H1 (cell line): ENCODE results near the gene ATXN2L. TPM values are rescaled to one million over a fixed set of nuclear protein-coding genes. Genes with fewer than 3 reads are reported as not detected.
A peak's percentile ranks its signal among the peaks of the same experiment; 100 is the strongest.

Source experiments
- CTCF ChIA-PET: fragments of 300-600 bp; sonication (Branson Sonifier 250); formaldehyde crosslinking; loops from one replicate; lab custom pipeline; 2021; ENCODE audit not compliant: partially characterized antibody; lab: Charles Lee
- POLR2A ChIA-PET: fragments of 300-600 bp; sonication (Branson Sonifier 250); formaldehyde crosslinking; loops from one replicate; lab custom pipeline; 2021; ENCODE audit warnings: inconsistent platforms; ENCODE audit not compliant: partially characterized antibody; lab: Charles Lee
- DNase-seq, 2 experiments: peaks; one replicate each; pipeline versions ENCODE4 v3.0.0 to v3.0.0-alpha.2; 2010 to 2022; ENCODE audit warnings: low spot score in 2 of 2, low read depth in 1 of 2, mixed read lengths in 1 of 2
- FAIRE-seq: peaks from 2 replicates; lab custom pipeline; 2011; peaks lifted over from hg19 to GRCh38; lab: Jason Lieb, UNC
- H2AFZ ChIP-seq: 2 replicates; pipeline ENCODE4 v1.8.1; 2012; ENCODE audit warnings: low read length, inconsistent platforms
- H2AK5ac ChIP-seq: 2 replicates; pipeline ENCODE4 v1.6.1; 2013; ENCODE audit warnings: low read depth, low read length
- H2BK120ac ChIP-seq: replicated peaks from 2 replicates; pipeline ENCODE3; 2013; ENCODE audit warnings: low read depth, low read length, inconsistent platforms
- H2BK12ac ChIP-seq: 2 replicates; pipeline ENCODE4 v1.6.1; 2013; ENCODE audit warnings: low read depth, low read length
- H2BK15ac ChIP-seq: 2 replicates; pipeline ENCODE4 v1.6.1; 2013; ENCODE audit warnings: low read length
- H2BK20ac ChIP-seq: 2 replicates; pipeline ENCODE4 v1.6.1; 2013; ENCODE audit warnings: low read length
- H2BK5ac ChIP-seq: 2 replicates; pipeline ENCODE4 v1.6.1; 2013; ENCODE audit warnings: low read depth, low read length
- H3K14ac ChIP-seq: 2 replicates; pipeline ENCODE4 v1.6.1; 2013; ENCODE audit warnings: inconsistent platforms; ENCODE audit not compliant: insufficient read length
- H3K18ac ChIP-seq: 2 replicates; pipeline ENCODE4 v1.6.1; 2013; ENCODE audit warnings: low read length; ENCODE audit errors: extremely low read depth
- H3K23ac ChIP-seq: 2 replicates; pipeline ENCODE4 v1.6.1; 2013; ENCODE audit warnings: inconsistent platforms; ENCODE audit not compliant: insufficient read length
- H3K23me2 ChIP-seq: 2 replicates; pipeline ENCODE4 v1.6.1; 2013; ENCODE audit warnings: low read depth, low read length
- H3K27ac ChIP-seq: 2 replicates; pipeline ENCODE4 v1.6.1; 2011; ENCODE audit warnings: low read depth, low read length, inconsistent platforms
- H3K27me3 ChIP-seq, 4 experiments: replicated peaks in 1 of 4; 1 replicate in 1 of 4; 2 replicates in 3 of 4; pipeline versions ENCODE4 v1.6.1 to v1.8.1; 2011 to 2013; ENCODE audit warnings: low read length in 3 of 4, mild to moderate bottlenecking in 3 of 4, inconsistent platforms in 2 of 4, mixed read lengths in 2 of 4, moderate library complexity in 1 of 4; ENCODE audit not compliant: control insufficient read depth in 3 of 4, insufficient read depth in 3 of 4; ENCODE audit errors: extremely low read depth in 1 of 4
- H3K36me3 ChIP-seq, 4 experiments: 2 replicates each; pipeline versions ENCODE4 v1.6.1 to v1.8.1; 2011 to 2013; ENCODE audit warnings: mild to moderate bottlenecking in 4 of 4, low read length in 3 of 4, moderate library complexity in 2 of 4, control low read depth in 1 of 4, inconsistent platforms in 1 of 4; ENCODE audit not compliant: insufficient read depth in 4 of 4, control insufficient read depth in 2 of 4
- H3K4ac ChIP-seq: replicated peaks from 2 replicates; pipeline ENCODE3; 2013; ENCODE audit warnings: low read length, low read depth, mixed read lengths, inconsistent platforms; ENCODE audit not compliant: insufficient read length
- H3K4me1 ChIP-seq, 4 experiments: replicated peaks in 1 of 4; 1 replicate in 1 of 4; 2 replicates in 3 of 4; pipeline versions ENCODE4 v1.6.1 to v1.8.1; 2011 to 2013; ENCODE audit warnings: low read length in 3 of 4, inconsistent platforms in 2 of 4, mixed read lengths in 1 of 4; ENCODE audit not compliant: insufficient read depth in 4 of 4, control insufficient read depth in 3 of 4
- H3K4me2 ChIP-seq, 2 experiments: 2 replicates each; pipeline versions ENCODE4 v1.6.1 to v1.8.1; 2011 to 2013; ENCODE audit warnings: low read depth in 2 of 2, low read length in 2 of 2, control low read depth in 1 of 2, inconsistent platforms in 1 of 2, mild to moderate bottlenecking in 1 of 2; ENCODE audit not compliant: insufficient read depth in 1 of 2
- H3K4me3 ChIP-seq, 4 experiments: fragments of 200-600, 300-600 bp in 1 of 4; sonication (generic), shearing (Covaris generic), sonication (Bioruptor Twin) in 1 of 4; 2 replicates each; pipeline versions ENCODE4 v1.5.1 to v1.8.1; 2011 to 2016; ENCODE audit warnings: low read length in 4 of 4, low read depth in 3 of 4, control low read depth in 2 of 4, inconsistent platforms in 2 of 4, mild to moderate bottlenecking in 2 of 4, mixed read lengths in 1 of 4, moderate library complexity in 1 of 4; ENCODE audit not compliant: insufficient read depth in 2 of 4; ENCODE audit errors: extremely low read depth in 1 of 4
- H3K56ac ChIP-seq: replicated peaks from 2 replicates; pipeline ENCODE3; 2013; ENCODE audit warnings: low read depth, mild to moderate bottlenecking, mixed read lengths, low read length, inconsistent platforms; ENCODE audit not compliant: insufficient read length
- H3K79me1 ChIP-seq: 2 replicates; pipeline ENCODE4 v1.6.1; 2013; ENCODE audit warnings: low read depth, low read length, control low read depth
- H3K79me2 ChIP-seq, 2 experiments: 2 replicates each; pipeline versions ENCODE4 v1.6.1 to v1.8.1; 2012 to 2013; ENCODE audit warnings: low read length in 2 of 2, mild to moderate bottlenecking in 2 of 2, inconsistent platforms in 1 of 2; ENCODE audit not compliant: insufficient read depth in 2 of 2, control insufficient read depth in 1 of 2
- H3K9ac ChIP-seq, 4 experiments: replicated peaks in 1 of 4; 1 replicate in 1 of 4; 2 replicates in 3 of 4; pipeline versions ENCODE4 v1.6.1 to v1.8.1; 2011 to 2013; ENCODE audit warnings: low read depth in 3 of 4, low read length in 3 of 4, control low read depth in 2 of 4, mild to moderate bottlenecking in 2 of 4, moderate library complexity in 2 of 4, inconsistent platforms in 1 of 4; ENCODE audit errors: extremely low read depth in 1 of 4
- H3K9me3 ChIP-seq, 2 experiments: 2 replicates each; pipeline versions ENCODE4 v1.6.1 to v1.8.1; 2012 to 2013; ENCODE audit warnings: mild to moderate bottlenecking in 2 of 2, moderate library complexity in 2 of 2, control low read depth in 1 of 2, inconsistent platforms in 1 of 2, low read depth in 1 of 2, low read length in 1 of 2, mixed read lengths in 1 of 2; ENCODE audit not compliant: insufficient read depth in 2 of 2
- H4K20me1 ChIP-seq, 2 experiments: replicated peaks in 1 of 2; 2 replicates each; pipeline versions ENCODE3 to v1.8.1; 2011 to 2013; ENCODE audit warnings: inconsistent platforms in 2 of 2, low read length in 2 of 2, mild to moderate bottlenecking in 1 of 2; ENCODE audit not compliant: insufficient read depth in 2 of 2, control insufficient read depth in 1 of 2
- H4K5ac ChIP-seq: 2 replicates; pipeline ENCODE4 v1.6.1; 2013; ENCODE audit warnings: low read length, low read depth, mixed read lengths, inconsistent platforms; ENCODE audit not compliant: insufficient read length
- H4K8ac ChIP-seq: 2 replicates; pipeline ENCODE4 v1.8.0; 2013; ENCODE audit warnings: mild to moderate bottlenecking, moderate library complexity, low read length, inconsistent platforms; ENCODE audit not compliant: insufficient read depth; ENCODE audit errors: extremely low read depth
- H4K91ac ChIP-seq: replicated peaks from 2 replicates; pipeline ENCODE3; 2013; ENCODE audit warnings: low read length, mixed read lengths, inconsistent platforms; ENCODE audit not compliant: insufficient read length
- ASH2L ChIP-seq: fragments of 200-600, 300-600 bp; sonication (generic); IDR thresholded peaks from one replicate; pipeline ENCODE4 v1.7.1; 2017; ENCODE audit warnings: low read length
- BCL11A ChIP-seq, 2 experiments: IDR thresholded peaks; one replicate each; pipeline ENCODE4 v1.6.1; 2011; ENCODE audit warnings: low read depth in 2 of 2, low read length in 2 of 2, mild to moderate bottlenecking in 2 of 2
- CTBP2 ChIP-seq: IDR thresholded peaks from 2 replicates; pipeline ENCODE4 v1.7.0; 2011; ENCODE audit warnings: borderline replicate concordance, mild to moderate bottlenecking, moderate library complexity, mixed read lengths, low read length; ENCODE audit not compliant: insufficient read depth, insufficient read length
- GABPA ChIP-seq: IDR thresholded peaks from 2 replicates; pipeline ENCODE4 v1.6.1; 2011; ENCODE audit warnings: mild to moderate bottlenecking, low read length, moderate library complexity, borderline replicate concordance; ENCODE audit not compliant: insufficient read depth
- JUN ChIP-seq: IDR thresholded peaks from 2 replicates; pipeline ENCODE4 v1.6.1; 2011; ENCODE audit warnings: low read depth, mild to moderate bottlenecking, improper control_type of control experiment, low read length
- NANOG ChIP-seq: IDR thresholded peaks from 2 replicates; pipeline ENCODE4 v1.6.1; 2011; ENCODE audit warnings: low read length, low read depth, mild to moderate bottlenecking, inconsistent platforms; ENCODE audit not compliant: insufficient read depth, poor library complexity, severe bottlenecking
- RAD21 ChIP-seq, 2 experiments: IDR thresholded peaks in 1 of 2; conservative IDR thresholded peaks in 1 of 2; 2 replicates each; pipeline ENCODE4 v1.6.1; 2011; ENCODE audit warnings: low read depth in 2 of 2, low read length in 2 of 2, improper control_type of control experiment in 1 of 2, inconsistent platforms in 1 of 2, mild to moderate bottlenecking in 1 of 2, moderate library complexity in 1 of 2
- SIX5 ChIP-seq: IDR thresholded peaks from 2 replicates; pipeline ENCODE4 v1.6.1; 2011; ENCODE audit warnings: mild to moderate bottlenecking, low read depth, low read length
- SRF ChIP-seq: IDR thresholded peaks from 2 replicates; pipeline ENCODE4 v1.6.1; 2011; ENCODE audit warnings: mild to moderate bottlenecking, low read depth, low read length, moderate library complexity
- SUZ12 ChIP-seq: fragments of 200-600 bp; sonication (generic); IDR thresholded peaks from 2 replicates; pipeline ENCODE4 v1.6.1; 2012; ENCODE audit warnings: mild to moderate bottlenecking, inconsistent platforms, low read length, moderate library complexity, mixed read lengths
- WGBS, 2 experiments: shearing (Covaris generic) in 1 of 2; methylation state at CpG; one replicate each; pipeline versions ENCODE4 v1.1.6 to v1.1.7; 2013 to 2015; ENCODE audit warnings: low lambda C conversion rate in 2 of 2, mixed read lengths in 2 of 2, inconsistent platforms in 1 of 2, low coverage in 1 of 2, missing lambda C conversion rate in 1 of 2; ENCODE audit not compliant: insufficient replicate concordance in 2 of 2, insufficient coverage in 1 of 2, insufficient read length in 1 of 2; ENCODE audit errors: extremely low coverage in 1 of 2, missing lambda C conversion rate in 1 of 2; 5-methylcytosine and 5-hydroxymethylcytosine counted together
- polyA plus RNA-seq, 7 experiments: library from polyadenylated mRNA; depleted of rRNA in 3 of 7; stranded (reverse) in 5 of 7; unstranded in 2 of 7; fragments of >200 nt in 5 of 7; fragments of 200-250 nt in 2 of 7; gene quantifications; 1 replicate in 5 of 7; 2 replicates in 1 of 7; 4 replicates in 1 of 7; pipeline versions ENCODE4 v1.2.1 to v1.2.3, GENCODE V29; 2011 to 2013; ENCODE audit warnings: missing spikeins in 2 of 7, mixed read lengths in 2 of 7
- total RNA-seq: library from RNA; stranded (reverse); fragmentation: NEBNext Ultra II Directional; extraction: Animal tissue kit (Norgen Biotek cat#: 25700); gene quantifications from 2 replicates; pipeline ENCODE4 v1.2.1, GENCODE V29; 2021
- TF ChIP-seq, protein P1 (sequence below): IDR thresholded peaks from 2 replicates; pipeline ENCODE4 v1.6.1; 2012; ENCODE audit warnings: low read length, inconsistent platforms

ATXN2L gene
- total and polyA plus RNA-seq, 2 of the 8 experiments (the other 6 are each of a cell fraction or from before 2014, with no cell fraction given): 79.1 to 227 TPM

DNA sequence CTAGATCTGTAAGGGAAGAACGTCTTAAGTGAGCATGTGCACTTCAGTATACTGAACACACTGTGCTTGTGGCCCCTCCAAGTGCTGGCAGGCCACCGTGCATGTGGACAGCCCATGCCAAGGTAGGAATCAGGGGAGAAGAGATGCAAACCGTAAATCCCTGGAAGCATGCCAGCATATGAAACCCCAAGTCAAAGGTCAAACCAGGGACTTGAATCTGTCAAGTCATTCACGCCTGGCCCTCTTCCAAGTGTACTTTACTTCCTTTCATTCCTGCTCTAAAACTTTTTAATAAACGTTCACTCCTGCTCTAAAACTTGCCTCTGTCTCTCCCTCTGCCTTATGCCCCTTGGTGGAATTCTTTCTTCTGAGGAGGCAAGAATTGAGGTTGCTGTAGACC, 2.8 kb upstream of the ATXN2L start:
- no peak for DNase-seq
- TF ChIP-seq RAD21 (IDR thresholded peaks at IDR 0.05 in 1 of 2, conservative IDR thresholded peaks at IDR 0.05 in 1 of 2; ENCODE audit: low read depth in 2 of 2, low read length in 2 of 2) (no peak), BCL11A (IDR thresholded peaks at IDR 0.05; ENCODE audit: low read depth in 2 of 2, low read length in 2 of 2) (no peak), SRF (no peak), CTBP2 (no peak), GABPA (no peak), SIX5 (no peak), ASH2L (no peak), SUZ12 (no peak), NANOG (no peak), JUN (no peak)
- TF ChIP-seq, protein P1, sequence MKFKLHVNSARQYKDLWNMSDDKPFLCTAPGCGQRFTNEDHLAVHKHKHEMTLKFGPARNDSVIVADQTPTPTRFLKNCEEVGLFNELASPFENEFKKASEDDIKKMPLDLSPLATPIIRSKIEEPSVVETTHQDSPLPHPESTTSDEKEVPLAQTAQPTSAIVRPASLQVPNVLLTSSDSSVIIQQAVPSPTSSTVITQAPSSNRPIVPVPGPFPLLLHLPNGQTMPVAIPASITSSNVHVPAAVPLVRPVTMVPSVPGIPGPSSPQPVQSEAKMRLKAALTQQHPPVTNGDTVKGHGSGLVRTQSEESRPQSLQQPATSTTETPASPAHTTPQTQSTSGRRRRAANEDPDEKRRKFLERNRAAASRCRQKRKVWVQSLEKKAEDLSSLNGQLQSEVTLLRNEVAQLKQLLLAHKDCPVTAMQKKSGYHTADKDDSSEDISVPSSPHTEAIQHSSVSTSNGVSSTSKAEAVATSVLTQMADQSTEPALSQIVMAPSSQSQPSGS: no peak

More for the DNA sequence above, 2.8 kb upstream of the ATXN2L start:
- no peak for FAIRE-seq
- peaks cover 12% of the 10 kb centered on the region for H3K23me2 ChIP-seq
- no peak overlapping the region for H4K5ac ChIP-seq
- WGBS, 2 experiments: 85% methylated on average over 5 of the region's 5 CpGs; no CpG with 5 or more reads in 1 of the 2 experiments
- H3K4me2 ChIP-seq: no peak overlapping the region
- H3K27ac ChIP-seq: no peak overlapping the region
- no peak overlapping the region for H2BK120ac ChIP-seq
- H3K4me3 ChIP-seq: no peak overlapping the region
- no peak overlapping the region for H2BK12ac ChIP-seq
- H3K14ac ChIP-seq: no peak overlapping the region
- H4K8ac ChIP-seq: no peak overlapping the region
- H3K9me3 ChIP-seq: no peaks in the 10 kb centered on the region
- H3K4me1 ChIP-seq: no peaks in the 10 kb centered on the region; a peak in 2 of 7 replicates
- no peak overlapping the region for H3K18ac ChIP-seq
- no peaks in the 10 kb centered on the region for H3K36me3 ChIP-seq
- no peak overlapping the region for H2BK5ac ChIP-seq
- ChIA-PET POLR2A (interaction anchor here (4.5 to 23.3 kb wide), 2 partner anchors 20 to 44 kb away, joined by 49 to 756 read pairs; partner anchors contain the start of genes SH2B1 and TUFM), CTCF (no interaction called here)
- no peaks in the 10 kb centered on the region for H3K79me1 ChIP-seq
- H2AFZ ChIP-seq: no peak overlapping the region
- H3K27me3 ChIP-seq: no peaks in the 10 kb centered on the region
- H3K79me2 ChIP-seq: peaks cover 4 to 7% of the 10 kb centered on the region in 2 experiments
- no peak overlapping the region for H4K91ac ChIP-seq
- 0 out of 2 replicates have a peak overlapping the region, but pooled peaks have one; percentile 75 for H2AK5ac ChIP-seq
- no peak overlapping the region for H2BK15ac ChIP-seq
- H3K9ac ChIP-seq: no peak overlapping the region
- no peak overlapping the region for H3K56ac ChIP-seq
- peaks cover 0 to 2% of the 10 kb centered on the region in 2 experiments for H4K20me1 ChIP-seq
- H2BK20ac ChIP-seq: no peak overlapping the region
- no peak overlapping the region for H3K23ac ChIP-seq
- no peak overlapping the region for H3K4ac ChIP-seq
